PC-9 (cell line): Measurements from ENCODE around the gene CSF1R. TPM values are rescaled to one million over a fixed set of nuclear protein-coding genes. Genes with fewer than 3 reads are reported as not detected.

ENCODE experiments used
- BruUV-seq: library from RNA; stranded (reverse); fragments of 400-500 nt; replicated peaks from 2 replicates; lab custom pipeline; 2021; lab: Mats Ljungman, UMichigan
- CTCF ChIA-PET: fragments of 300-600 bp; sonication (Branson Sonifier 250); formaldehyde crosslinking; loops from one replicate; lab custom pipeline; 2022; ENCODE audit warnings: antibody characterized with exemption; lab: Charles Lee
- POLR2A ChIA-PET: fragments of 300-600 bp; sonication (Branson Sonifier 250); formaldehyde crosslinking; loops from one replicate; lab custom pipeline; 2022; ENCODE audit warnings: antibody characterized with exemption; ENCODE audit not compliant: unreplicated experiment; lab: Charles Lee
- DNase-seq, 2 experiments: peaks; one replicate each; pipeline versions ENCODE4 v3.0.0 to v3.0.0-alpha.2; 2015 to 2022; ENCODE audit warnings: mixed read lengths in 1 of 2
- H2AFZ ChIP-seq: fragments of 200-600 bp; sonication (generic); 2 replicates; pipeline ENCODE4 v1.8.1; 2017; ENCODE audit warnings: antibody characterized with exemption
- H3F3A ChIP-seq: fragments of 200-600 bp; sonication (generic); 2 replicates; pipeline ENCODE4 v1.8.1; 2017; ENCODE audit warnings: antibody characterized with exemption, mild to moderate bottlenecking, low read depth; ENCODE audit not compliant: insufficient read depth
- H3K27ac ChIP-seq: fragments of 200-600 bp; sonication (generic); 2 replicates; pipeline ENCODE4 v1.6.1; 2016; ENCODE audit warnings: mixed run types
- H3K27me3 ChIP-seq: fragments of 200-600 bp; sonication (generic); 2 replicates; pipeline ENCODE4 v1.6.1; 2016; ENCODE audit warnings: low read depth, mixed run types; ENCODE audit not compliant: insufficient read depth
- H3K36me3 ChIP-seq: fragments of 200-600 bp; sonication (generic); 2 replicates; pipeline ENCODE4 v1.6.1; 2016; ENCODE audit warnings: low read depth, mixed run types
- H3K4me1 ChIP-seq: fragments of 200-600 bp; sonication (generic); replicated peaks from 2 replicates; pipeline ENCODE4 v1.6.1; 2016; ENCODE audit warnings: mixed run types; ENCODE audit not compliant: insufficient read depth
- H3K4me2 ChIP-seq: fragments of 200-600 bp; sonication (generic); 2 replicates; pipeline ENCODE4 v1.6.1; 2017; ENCODE audit warnings: mixed run types
- H3K4me3 ChIP-seq: fragments of 200-600 bp; sonication (generic); 2 replicates; pipeline ENCODE4 v1.6.1; 2016; ENCODE audit warnings: mixed run types
- H3K79me2 ChIP-seq: fragments of 200-600 bp; sonication (generic); 2 replicates; pipeline ENCODE4 v1.6.1; 2017; ENCODE audit warnings: low read depth, mixed run types
- H3K9me2 ChIP-seq: fragments of 200-600 bp; sonication (generic); 2 replicates; pipeline ENCODE4 v1.8.1; 2017; ENCODE audit warnings: mild to moderate bottlenecking; ENCODE audit not compliant: insufficient read depth
- H3K9me3 ChIP-seq: fragments of 200-600 bp; sonication (generic); 2 replicates; pipeline ENCODE4 v1.8.1; 2016; ENCODE audit warnings: low read depth; ENCODE audit not compliant: insufficient read depth
- H4K20me1 ChIP-seq: fragments of 200-600 bp; sonication (generic); 2 replicates; pipeline ENCODE4 v1.8.1; 2017; ENCODE audit not compliant: insufficient read depth
- CTCF ChIP-seq: fragments of 200-600 bp; sonication (generic); conservative IDR thresholded peaks from 2 replicates; pipeline ENCODE4 v1.6.1; 2017; ENCODE audit warnings: mixed run types, antibody characterized with exemption, mild to moderate bottlenecking, moderate library complexity
- EZH2 ChIP-seq: fragments of 200-600 bp; sonication (generic); IDR thresholded peaks from 2 replicates; pipeline ENCODE4 v1.8.0; 2017; ENCODE audit warnings: antibody characterized with exemption, low read depth
- intact Hi-C: fragments of 100-400 bp; cut with micrococcal nuclease; formaldehyde crosslinking; loops from one replicate; pipeline ENCODE4 v1.10.0; 2022; ENCODE audit not compliant: unreplicated experiment
- total RNA-seq: library from RNA; stranded (reverse); gene quantifications from 2 replicates; pipeline ENCODE4 v1.2.3, GENCODE V29; 2021

CSF1R gene
- total RNA-seq, 1 experiment from 2014 or later: 0.72 TPM

GRCh38 chr5:150068472-150068871 lies 17.9 kb downstream of the CSF1R start:
- intact Hi-C loops: no loop called here
- TF ChIP-seq CTCF (no peak), EZH2 (no peak)
- Histone ChIP-seq H3K9me3 (no peaks in the 10 kb centered on the region), H3K9me2 (no peaks in the 10 kb centered on the region), H3K4me1 (peaks cover 6% of the 10 kb centered on the region; the same call in 1 of the 2 replicates), H3K4me2 (no peak overlapping the region), H3F3A (no peaks in the 10 kb centered on the region), H4K20me1 (no peaks in the 10 kb centered on the region), H3K27me3 (no peaks in the 10 kb centered on the region), H2AFZ (no peak overlapping the region), H3K79me2 (no peaks in the 10 kb centered on the region), H3K4me3 (no peak overlapping the region), H3K27ac (no peak overlapping the region), H3K36me3 (no peaks in the 10 kb centered on the region)
- BruUV-seq: no TSS peak
- ChIA-PET POLR2A (no interaction called here), CTCF (interaction anchor here (0.7 kb wide), 1 partner anchor 51 kb away, joined by 3 read pairs; no protein-coding TSS in a partner anchor)
- peak in 1 of 2 experiments; percentile 41 for DNase-seq

GRCh38 chr5:150068071-150068470 lies 18.3 kb downstream of the CSF1R start:
- Histone ChIP-seq H3K4me3 (no peak overlapping the region), H4K20me1 (no peaks in the 10 kb centered on the region), H3K9me2 (no peaks in the 10 kb centered on the region), H3K9me3 (no peaks in the 10 kb centered on the region), H3K4me1 (peaks cover 6% of the 10 kb centered on the region; the same call in 1 of the 2 replicates), H3K79me2 (no peaks in the 10 kb centered on the region), H2AFZ (no peak overlapping the region), H3K27me3 (no peaks in the 10 kb centered on the region), H3F3A (no peaks in the 10 kb centered on the region), H3K36me3 (no peaks in the 10 kb centered on the region), H3K27ac (no peak overlapping the region), H3K4me2 (no peak overlapping the region)
- DNase-seq: no peak
- intact Hi-C loops: no loop called here
- POLR2A ChIA-PET: no interaction called here
- CTCF ChIA-PET: no interaction called here
- TF ChIP-seq CTCF: no peak
- no peak for TF ChIP-seq EZH2
- no TSS peak for BruUV-seq

- ChIA-PET CTCF (interaction anchor here (0.7 kb wide), 1 partner anchor 45 kb away, joined by 4 read pairs; no protein-coding TSS in a partner anchor), POLR2A (no interaction called here)
- no peak for DNase-seq
- Histone ChIP-seq H3K4me3 (no peak overlapping the region), H3K27me3 (no peaks in the 10 kb centered on the region), H3F3A (no peaks in the 10 kb centered on the region), H2AFZ (no peak overlapping the region), H3K79me2 (no peaks in the 10 kb centered on the region), H3K36me3 (no peaks in the 10 kb centered on the region), H3K27ac (no peak overlapping the region), H3K9me2 (no peaks in the 10 kb centered on the region), H3K4me1 (peaks cover 6% of the 10 kb centered on the region; the same call in 1 of the 2 replicates), H3K4me2 (no peak overlapping the region), H4K20me1 (no peaks in the 10 kb centered on the region), H3K9me3 (no peaks in the 10 kb centered on the region)
- TF ChIP-seq CTCF (no peak), EZH2 (no peak)
- intact Hi-C loops: no loop called here
- BruUV-seq: no TSS peak
These were observed 18.9 kb downstream of the CSF1R start for GRCh38 chr5:150067405-150067960.
